IMR-90 (cell line): ENCODE data around the gene KLC3. TPM values are rescaled to one million over a fixed set of nuclear protein-coding genes. Genes with fewer than 3 reads are reported as not detected.
"Not testable (repeated sequence)": the region's sequence is repeated elsewhere in the genome, so short reads cannot be mapped to it uniquely, and the experiment has no call there.

Experiments
- ATAC-seq: fragments of 200-7000 bp; cut with Tn5 transposase; 2 replicates; pipeline ENCODE4 v1.9.1; 2020; ENCODE audit warnings: low read depth, mild to moderate bottlenecking, moderate library complexity
- BruUV-seq: library from RNA; stranded (reverse); fragments of 400-500 nt; replicated peaks from 2 replicates; lab custom pipeline; 2021; lab: Mats Ljungman, UMichigan
- CTCF ChIA-PET: fragments of 300-600 bp; formaldehyde crosslinking; extraction: SDS; loops from one replicate; lab custom pipeline; 2021; ENCODE audit warnings: antibody characterized with exemption; lab: Yijun Ruan, JAX
- POLR2A ChIA-PET: fragments of 300-600 bp; sonication (Branson Sonifier 250); formaldehyde crosslinking; loops from one replicate; lab custom pipeline; 2022; ENCODE audit warnings: antibody characterized with exemption; ENCODE audit not compliant: unreplicated experiment; lab: Charles Lee
- DNase-seq: peaks from one replicate; pipeline ENCODE4 v3.0.0; 2013
- H2AFZ ChIP-seq: replicated peaks from 2 replicates; pipeline ENCODE3; 2013; ENCODE audit warnings: low read length, mild to moderate bottlenecking; ENCODE audit not compliant: poor library complexity
- H2AK5ac ChIP-seq: 2 replicates; pipeline ENCODE4 v1.6.1; 2013; ENCODE audit warnings: low read depth, low read length, inconsistent platforms
- H2AK9ac ChIP-seq: replicated peaks from 2 replicates; pipeline ENCODE3; 2013; ENCODE audit warnings: mild to moderate bottlenecking, low read depth, low read length, moderate library complexity; ENCODE audit not compliant: poor library complexity
- H2BK120ac ChIP-seq: 2 replicates; pipeline ENCODE4 v1.6.1; 2013; ENCODE audit warnings: low read depth, low read length, inconsistent platforms
- H2BK15ac ChIP-seq: 3 replicates; pipeline ENCODE4 v1.6.1; 2013; ENCODE audit warnings: low read depth, low read length, inconsistent platforms
- H2BK20ac ChIP-seq: 2 replicates; pipeline ENCODE4 v1.6.1; 2013; ENCODE audit warnings: low read depth, mild to moderate bottlenecking, inconsistent platforms, low read length, moderate library complexity
- H2BK5ac ChIP-seq: 2 replicates; pipeline ENCODE4 v1.6.1; 2013; ENCODE audit warnings: mild to moderate bottlenecking, low read depth, low read length, inconsistent platforms; ENCODE audit not compliant: poor library complexity, severe bottlenecking
- H3K14ac ChIP-seq: replicated peaks from 2 replicates; pipeline ENCODE4 v1.6.1; 2013; ENCODE audit warnings: low read depth, low read length, inconsistent platforms
- H3K18ac ChIP-seq: 2 replicates; pipeline ENCODE4 v1.6.1; 2013; ENCODE audit warnings: low read depth, low read length, control low read depth
- H3K23ac ChIP-seq: 2 replicates; pipeline ENCODE4 v1.6.1; 2013; ENCODE audit warnings: low read depth, low read length, inconsistent platforms
- H3K27ac ChIP-seq: 2 replicates; pipeline ENCODE4 v1.5.1; 2013; ENCODE audit warnings: mild to moderate bottlenecking, control low read depth, low read length; ENCODE audit not compliant: insufficient read depth
- H3K27me3 ChIP-seq: 2 replicates; pipeline ENCODE4 v1.6.1; 2013; ENCODE audit warnings: low read length; ENCODE audit not compliant: control insufficient read depth, insufficient read depth
- H3K36me3 ChIP-seq: 2 replicates; pipeline ENCODE4 v1.6.1; 2013; ENCODE audit warnings: low read length, mixed read lengths; ENCODE audit not compliant: control insufficient read depth, insufficient read depth
- H3K4ac ChIP-seq: 2 replicates; pipeline ENCODE4 v1.6.1; 2013; ENCODE audit warnings: low read depth, low read length, inconsistent platforms
- H3K4me1 ChIP-seq: 2 replicates; pipeline ENCODE4 v1.6.1; 2013; ENCODE audit warnings: low read length, mixed read lengths; ENCODE audit not compliant: control insufficient read depth, insufficient read depth
- H3K4me2 ChIP-seq: 2 replicates; pipeline ENCODE4 v1.6.1; 2013; ENCODE audit warnings: low read depth, mild to moderate bottlenecking, control low read depth, low read length, moderate library complexity
- H3K4me3 ChIP-seq: 2 replicates; pipeline ENCODE4 v1.5.1; 2013; ENCODE audit warnings: low read depth, mild to moderate bottlenecking, control low read depth, low read length, moderate library complexity; ENCODE audit not compliant: insufficient read depth
- H3K56ac ChIP-seq: 2 replicates; pipeline ENCODE4 v1.6.1; 2013; ENCODE audit warnings: low read length, inconsistent platforms; ENCODE audit not compliant: insufficient read depth; ENCODE audit errors: extremely low read depth
- H3K79me1 ChIP-seq, 2 experiments: 2 replicates each; pipeline ENCODE4 v1.6.1; 2013; ENCODE audit warnings: low read length in 2 of 2, inconsistent platforms in 1 of 2, low read depth in 1 of 2
- H3K9ac ChIP-seq: 2 replicates; pipeline ENCODE4 v1.6.1; 2013; ENCODE audit warnings: low read depth, low read length, control low read depth
- H3K9me1 ChIP-seq: 2 replicates; pipeline ENCODE4 v1.6.1; 2013; ENCODE audit warnings: low read length, inconsistent platforms; ENCODE audit not compliant: insufficient read depth
- H3K9me3 ChIP-seq: 2 replicates; pipeline ENCODE4 v1.6.1; 2013; ENCODE audit warnings: low read length; ENCODE audit not compliant: control insufficient read depth, insufficient read depth
- H4K20me1 ChIP-seq: 2 replicates; pipeline ENCODE4 v1.6.1; 2013; ENCODE audit warnings: low read length, inconsistent platforms; ENCODE audit not compliant: insufficient read depth
- H4K5ac ChIP-seq: 2 replicates; pipeline ENCODE4 v1.6.1; 2013; ENCODE audit warnings: mild to moderate bottlenecking, low read depth, low read length, control low read depth
- H4K8ac ChIP-seq, 2 experiments: 2 replicates each; pipeline ENCODE4 v1.6.1; 2013; ENCODE audit warnings: low read depth in 2 of 2, low read length in 2 of 2, control low read depth in 1 of 2, inconsistent platforms in 1 of 2
- H4K91ac ChIP-seq: 2 replicates; pipeline ENCODE4 v1.6.1; 2013; ENCODE audit warnings: low read depth, low read length, inconsistent platforms; ENCODE audit not compliant: insufficient read depth
- CHD1 ChIP-seq: IDR thresholded peaks from 2 replicates; pipeline ENCODE4 v1.6.1; 2012; ENCODE audit warnings: low read depth, low read length, improper control_type of control experiment
- WGBS, 2 experiments: methylation state at CpG; one replicate each; pipeline versions ENCODE4 v1.1.5 to v1.1.7; 2013; ENCODE audit warnings: missing lambda C conversion rate in 2 of 2; ENCODE audit not compliant: insufficient read length in 1 of 2; ENCODE audit errors: extremely low coverage in 2 of 2; 5-methylcytosine and 5-hydroxymethylcytosine counted together
- dilution Hi-C: fragments of 300-500 bp; cut with HindIII; formaldehyde crosslinking; loops from one replicate; pipeline ENCODE4 v1.14.3; 2018; ENCODE audit warnings: low sequenced_read_pairs; ENCODE audit not compliant: unreplicated experiment
- in situ Hi-C: fragments of 300-500 bp; cut with MboI; formaldehyde crosslinking; loops from 3 replicates; pipeline ENCODE4 v1.14.3; 2019; ENCODE audit warnings: low sequenced_read_pairs, inconsistent platforms, mixed read lengths
- intact Hi-C: fragments of 100-400 bp; cut with micrococcal nuclease; formaldehyde crosslinking; loops from 2 replicates; pipeline ENCODE4 v1.10.0; 2022
- polyA plus RNA-seq, 3 experiments: library from polyadenylated mRNA; depleted of rRNA; stranded (reverse); fragments of >200 nt; gene quantifications; 2 replicates each; pipeline ENCODE4 v1.2.3, GENCODE V29; 2012; ENCODE audit warnings: low replicate concordance in 1 of 3
- total RNA-seq: library from RNA; depleted of rRNA; stranded (reverse); fragments of >200 nt; gene quantifications from 2 replicates; pipeline ENCODE4 v1.2.3, GENCODE V29; 2012
- TF ChIP-seq, protein P1 (sequence below): fragments of 150-350 bp; IDR thresholded peaks from 2 replicates; pipeline ENCODE4 v1.6.1; 2017; ENCODE audit warnings: mild to moderate bottlenecking, antibody characterized with exemption, low read length, low read depth

KLC3 gene
- total and polyA plus RNA-seq, 2 of the 4 experiments (the other 2 are of a cell fraction): 0.14 to 0.18 TPM

DNA sequence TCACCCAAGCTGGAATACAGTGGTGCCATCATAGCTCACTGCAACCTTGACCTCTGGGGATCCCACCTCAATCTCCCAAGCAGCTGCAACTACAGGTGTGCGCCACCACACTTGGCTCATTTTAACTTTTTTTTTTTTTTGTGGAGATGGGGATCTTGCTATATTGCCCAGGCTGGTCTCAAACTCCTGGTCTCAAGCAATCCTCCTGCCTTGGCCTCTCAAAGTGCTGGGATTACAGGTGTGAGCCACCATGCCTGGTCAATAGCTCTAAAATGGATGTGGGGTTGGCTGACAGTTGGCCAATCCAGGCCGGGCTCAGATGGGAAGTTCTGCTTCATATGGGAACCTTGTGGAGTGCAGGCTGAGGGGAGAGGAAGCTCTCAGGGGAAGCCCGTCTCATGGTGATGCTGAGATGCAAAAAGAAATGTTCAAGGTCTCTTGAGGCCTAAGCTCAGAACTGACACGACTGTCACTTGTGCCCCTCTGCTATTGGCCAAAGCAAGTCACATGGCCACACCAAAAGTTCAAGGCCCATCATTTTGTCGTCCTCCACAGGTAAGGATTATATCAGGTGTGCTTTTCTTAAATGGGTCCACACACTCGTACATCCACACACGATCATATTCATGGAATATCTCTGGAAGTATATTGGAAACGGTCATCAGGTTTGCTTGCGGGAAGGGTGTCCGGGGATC is 6.8 kb upstream of the KLC3 start:
- H3K9me1 ChIP-seq: no peaks in the 10 kb centered on the region
- intact Hi-C loops: no loop called here
- H2BK20ac ChIP-seq: no peak overlapping the region
- no peak overlapping the region for H3K4me2 ChIP-seq
- H4K20me1 ChIP-seq: no peaks in the 10 kb centered on the region
- peak overlapping the region; percentile 5 for H2AFZ ChIP-seq
- dilution Hi-C loops: no loop called here
- H3K27ac ChIP-seq: no peak overlapping the region
- H3K23ac ChIP-seq: no peak overlapping the region
- no peaks in the 10 kb centered on the region for H3K4me1 ChIP-seq
- in situ Hi-C loops: no loop called here
- no peaks in the 10 kb centered on the region for H3K9me3 ChIP-seq
- no peak overlapping the region for H4K5ac ChIP-seq
- POLR2A ChIA-PET: no interaction called here
- H2BK120ac ChIP-seq: no peak overlapping the region
- H3K4me3 ChIP-seq: no peak overlapping the region
- no peak overlapping the region for H2BK15ac ChIP-seq
- no peak overlapping the region for H3K56ac ChIP-seq
- CTCF ChIA-PET: no interaction called here
- no peak for TF ChIP-seq CHD1
- TF ChIP-seq, protein P1, sequence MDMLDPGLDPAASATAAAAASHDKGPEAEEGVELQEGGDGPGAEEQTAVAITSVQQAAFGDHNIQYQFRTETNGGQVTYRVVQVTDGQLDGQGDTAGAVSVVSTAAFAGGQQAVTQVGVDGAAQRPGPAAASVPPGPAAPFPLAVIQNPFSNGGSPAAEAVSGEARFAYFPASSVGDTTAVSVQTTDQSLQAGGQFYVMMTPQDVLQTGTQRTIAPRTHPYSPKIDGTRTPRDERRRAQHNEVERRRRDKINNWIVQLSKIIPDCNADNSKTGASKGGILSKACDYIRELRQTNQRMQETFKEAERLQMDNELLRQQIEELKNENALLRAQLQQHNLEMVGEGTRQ: peak; percentile 45
- no peaks in the 10 kb centered on the region for H3K79me1 ChIP-seq
- no peaks in the 10 kb centered on the region for H3K36me3 ChIP-seq
- no peak overlapping the region for H2BK5ac ChIP-seq
- no peak overlapping the region for H3K9ac ChIP-seq
- ATAC-seq: no peak
- no peak overlapping the region for H4K91ac ChIP-seq
- H3K27me3 ChIP-seq: no peaks in the 10 kb centered on the region
- no peak overlapping the region for H2AK5ac ChIP-seq
- WGBS, 2 experiments: no CpG with 5 or more reads among the region's 10 CpGs
- no peak overlapping the region for H2AK9ac ChIP-seq
- H3K4ac ChIP-seq: no peak overlapping the region
- BruUV-seq: no TSS peak
- no peak overlapping the region for H4K8ac ChIP-seq
- no peak overlapping the region for H3K18ac ChIP-seq
- H3K14ac ChIP-seq: no peak overlapping the region
- no peak for DNase-seq

DNA sequence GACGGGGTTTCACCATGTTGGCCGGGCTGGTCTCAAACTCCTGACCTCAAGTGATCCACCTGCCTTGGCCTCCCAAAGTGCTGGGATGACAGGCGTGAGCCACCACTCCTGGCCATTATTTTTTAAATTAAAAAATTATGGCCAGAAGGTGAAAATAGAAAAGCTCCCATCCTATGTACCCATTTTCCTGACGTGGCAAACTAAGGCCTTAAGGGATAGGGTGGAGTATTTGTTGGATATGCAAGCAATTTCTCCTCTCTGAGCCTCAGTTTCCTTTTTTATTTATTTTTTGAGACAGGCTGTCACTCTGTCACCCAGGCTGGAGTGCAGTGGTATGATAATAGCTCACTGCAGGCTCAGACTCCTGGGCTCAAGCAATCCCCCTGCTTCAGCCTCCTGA is 5.7 kb upstream of the KLC3 start:
- intact Hi-C loops: loop anchor here (5.0 kb wide), 1 partner anchor 83 kb away; the partner anchor contains the start of gene MARK4
- H2AFZ ChIP-seq, H3K4ac ChIP-seq, dilution Hi-C loops, CTCF ChIA-PET, DNase-seq, H2AK9ac ChIP-seq, H3K9me3 ChIP-seq, H3K79me1 ChIP-seq, H2BK120ac ChIP-seq, H3K27me3 ChIP-seq, H2BK5ac ChIP-seq, BruUV-seq, ATAC-seq, H3K4me2 ChIP-seq, H2BK20ac ChIP-seq, H3K56ac ChIP-seq, H3K9ac ChIP-seq, in situ Hi-C loops, H4K91ac ChIP-seq, H3K4me3 ChIP-seq, H3K27ac ChIP-seq, H3K18ac ChIP-seq, H3K14ac ChIP-seq, H4K8ac ChIP-seq, POLR2A ChIA-PET, H4K5ac ChIP-seq, H3K9me1 ChIP-seq, H3K23ac ChIP-seq, H2AK5ac ChIP-seq, H3K4me1 ChIP-seq, H3K36me3 ChIP-seq, H4K20me1 ChIP-seq, H2BK15ac ChIP-seq: not testable (repeated sequence)
- WGBS, 2 experiments: 80% methylated on average over 1 of the region's 4 CpGs; no CpG with 5 or more reads in 1 of the 2 experiments
